Stimulated activated CD8-positive, alpha-beta memory T cell treated with anti-CD3 and anti-CD28 coated beads, Interleukin-7, amount 100 ng/mL, for 4 hours (primary cell): Measurements from ENCODE around the gene ATG7.

Experiments
- DNase-seq, 2 donors: peaks; one replicate each; pipeline ENCODE4 v3.0.0-alpha.2; 2020; ENCODE audit warnings: low read depth in 2 of 2

The ATG7 gene

GRCh38 chr3:11290743-11291680, 18.8 kb downstream of the ATG7 start:
- DNase-seq, result peak in 1 of 2 donors; percentile 18

- DNase-seq, result no peak
Measured at GRCh38 chr3:11291808-11292207, 19.6 kb downstream of the ATG7 start.

GRCh38 chr3:11297126-11297525, 24.9 kb downstream of the ATG7 start:
- no peak for DNase-seq

- DNase-seq, result no peak
Measured at GRCh38 chr3:11300970-11301369, 28.8 kb downstream of the ATG7 start.

GRCh38 chr3:11302444-11302843, 30.2 kb downstream of the ATG7 start:
- DNase-seq, result no peak

GRCh38 chr3:11304175-11304574, 32.0 kb downstream of the ATG7 start:
- DNase-seq, result no peak

GRCh38 chr3:11305509-11305908, 33.3 kb downstream of the ATG7 start:
- DNase-seq, result no peak

GRCh38 chr3:11306817-11307589, 34.8 kb downstream of the ATG7 start:
- peak; percentile 10 to 19 for DNase-seq

- no peak for DNase-seq
Measured at GRCh38 chr3:11307830-11308432, 35.7 kb downstream of the ATG7 start.

- DNase-seq, result no peak
Measured at GRCh38 chr3:11310258-11310657, 38.1 kb downstream of the ATG7 start.

GRCh38 chr3:11312166-11312565, 40.0 kb downstream of the ATG7 start:
- DNase-seq, result no peak

GRCh38 chr3:11317300-11317699, 45.1 kb downstream of the ATG7 start:
- DNase-seq, result no peak

- no peak for DNase-seq
Measured at GRCh38 chr3:11322931-11323330, 50.7 kb downstream of the ATG7 start.

- DNase-seq, result no peak
Measured at GRCh38 chr3:11323813-11324212, 51.6 kb downstream of the ATG7 start.

GRCh38 chr3:11327619-11328018, 55.4 kb downstream of the ATG7 start:
- no peak for DNase-seq

- no peak for DNase-seq
Measured at GRCh38 chr3:11328196-11328945, 56.2 kb downstream of the ATG7 start.

GRCh38 chr3:11329777-11330176, 57.6 kb downstream of the ATG7 start:
- DNase-seq, result no peak

- no peak for DNase-seq
Measured at GRCh38 chr3:11331101-11331500, 58.9 kb downstream of the ATG7 start.

GRCh38 chr3:11335056-11335608, 62.9 kb downstream of the ATG7 start:
- peak in 1 of 2 donors; percentile 2 for DNase-seq

GRCh38 chr3:11339541-11339940, 67.3 kb downstream of the ATG7 start:
- DNase-seq, result no peak

GRCh38 chr3:11346416-11346815, 74.2 kb downstream of the ATG7 start:
- DNase-seq, result no peak
